GM21717 (cell line): ENCODE results near the gene STRBP.
"Not testable (repeated sequence)": the region's sequence is repeated elsewhere in the genome, so short reads cannot be mapped to it uniquely, and the experiment has no call there.

Experiments used
- ATAC-seq: cut with Tn5 transposase; IDR thresholded peaks from one replicate; pipeline ENCODE4 v1.9.1; 2021; ENCODE audit warnings: mild to moderate bottlenecking, moderate library complexity; ENCODE audit not compliant: unreplicated experiment

The STRBP gene

DNA sequence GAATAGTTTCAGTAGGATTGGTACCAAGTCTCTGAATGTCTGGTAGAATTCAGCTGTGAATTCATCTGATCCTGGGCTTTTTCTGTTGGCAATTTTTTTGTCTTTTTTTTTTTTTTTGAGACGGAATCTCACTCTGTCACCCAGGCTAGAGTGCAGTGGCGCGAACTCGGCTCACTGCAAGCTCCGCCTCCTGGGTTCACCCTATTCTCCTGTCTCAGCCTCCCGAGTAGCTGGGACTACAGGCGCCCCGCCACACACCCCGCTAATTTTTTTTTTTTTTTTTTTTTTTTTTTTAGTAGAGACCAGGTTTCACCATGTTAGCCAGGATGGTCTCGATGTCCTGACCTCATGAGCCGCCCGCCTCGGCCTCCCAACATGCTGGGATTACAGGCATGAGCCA, 67.9 kb downstream of the STRBP start:
- not testable (repeated sequence) for ATAC-seq

DNA sequence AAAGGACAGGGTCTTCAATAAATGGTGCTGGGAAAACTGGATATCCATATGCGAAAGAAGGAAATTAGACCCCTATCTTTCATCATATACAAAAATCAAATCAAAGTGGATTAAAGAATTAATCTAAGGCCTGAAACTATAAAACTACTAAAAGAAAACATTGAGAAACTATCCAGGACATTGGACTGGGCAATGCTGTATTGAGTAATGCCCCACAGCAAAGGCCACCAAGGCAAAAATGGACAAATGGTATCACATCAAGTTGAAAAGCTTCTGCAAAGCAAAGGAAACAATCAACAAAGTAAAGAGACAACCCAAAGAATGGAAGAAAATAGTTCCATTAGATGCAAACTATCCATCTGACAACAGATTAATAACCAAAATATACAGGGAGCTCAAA, 72.3 kb downstream of the STRBP start:
- ATAC-seq, result no peak

DNA sequence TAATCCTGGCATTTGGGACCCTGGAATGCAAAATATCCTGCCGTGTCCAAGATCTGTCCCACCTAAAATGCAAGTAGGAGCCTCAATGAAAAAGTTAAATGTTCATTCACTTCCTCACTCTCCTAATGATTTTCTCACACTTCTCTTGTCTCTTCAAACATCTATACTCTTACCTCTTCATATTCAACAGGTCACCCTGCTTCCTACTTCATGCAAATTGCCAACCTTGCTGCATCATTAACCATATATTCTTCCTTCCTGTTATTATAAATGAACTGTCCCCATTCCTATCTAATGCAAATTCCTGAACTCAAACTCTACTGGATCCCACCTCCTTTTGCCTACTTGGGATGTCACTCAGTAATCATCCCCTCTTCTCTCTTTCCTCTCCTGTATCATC, 74.4 kb downstream of the STRBP start:
- no peak for ATAC-seq

DNA sequence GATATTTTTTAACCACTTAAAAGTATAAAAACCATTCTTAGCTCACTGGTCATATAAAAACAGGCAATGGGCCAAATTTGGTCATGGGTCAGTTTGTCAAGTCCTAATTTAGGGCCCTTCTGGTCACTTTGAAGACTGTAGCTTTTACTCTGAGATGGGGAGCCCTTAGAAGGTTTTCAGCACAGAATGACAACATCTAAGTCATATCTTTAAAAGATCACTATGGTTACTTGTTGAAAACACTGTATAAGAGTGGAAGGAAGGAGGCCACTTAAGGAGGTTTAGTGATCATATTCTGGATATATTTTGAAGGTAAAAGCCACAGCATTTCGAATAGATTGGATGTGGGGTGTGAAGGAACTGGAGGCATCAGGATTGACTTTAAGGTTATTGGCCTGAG, 76.7 kb downstream of the STRBP start:
- ATAC-seq, result no peak

DNA sequence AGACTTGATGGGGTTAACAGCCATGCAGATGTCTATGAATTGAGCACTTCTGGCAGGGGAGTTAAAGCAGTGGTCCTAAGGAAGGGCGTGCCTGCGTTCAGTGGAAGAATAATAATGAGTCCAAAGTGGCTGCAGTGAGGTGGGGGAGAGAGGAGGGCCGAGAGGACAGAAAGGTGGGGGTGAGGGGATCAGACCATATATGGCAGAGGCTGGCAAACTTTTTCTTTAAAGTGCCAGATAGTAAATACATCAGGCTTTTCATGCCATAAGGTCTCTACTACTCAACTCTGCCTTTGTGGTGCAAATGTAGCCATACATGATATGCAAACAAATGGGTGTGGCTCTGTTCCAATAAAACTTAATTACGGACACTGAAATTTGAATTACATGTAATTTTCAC, 77.1 kb downstream of the STRBP start:
- no peak for ATAC-seq

DNA sequence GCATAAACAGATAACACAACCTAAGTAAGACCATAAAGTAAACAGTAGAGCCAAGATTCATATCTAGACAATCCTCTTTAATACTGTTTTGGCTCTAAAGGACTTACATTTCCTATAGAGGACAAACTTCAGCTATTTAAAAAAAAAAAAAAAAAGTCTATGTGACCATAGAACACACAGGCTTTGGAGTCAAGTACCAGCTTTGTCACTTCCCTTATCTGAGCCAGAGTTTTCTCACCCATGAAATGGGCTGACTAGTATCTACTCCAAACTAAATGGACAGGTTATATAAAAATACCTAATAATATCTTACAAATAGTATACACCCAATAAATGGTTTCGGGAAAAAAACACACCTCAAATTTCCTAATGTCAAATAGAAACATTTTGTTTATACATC, 81.3 kb downstream of the STRBP start:
- no peak for ATAC-seq

DNA sequence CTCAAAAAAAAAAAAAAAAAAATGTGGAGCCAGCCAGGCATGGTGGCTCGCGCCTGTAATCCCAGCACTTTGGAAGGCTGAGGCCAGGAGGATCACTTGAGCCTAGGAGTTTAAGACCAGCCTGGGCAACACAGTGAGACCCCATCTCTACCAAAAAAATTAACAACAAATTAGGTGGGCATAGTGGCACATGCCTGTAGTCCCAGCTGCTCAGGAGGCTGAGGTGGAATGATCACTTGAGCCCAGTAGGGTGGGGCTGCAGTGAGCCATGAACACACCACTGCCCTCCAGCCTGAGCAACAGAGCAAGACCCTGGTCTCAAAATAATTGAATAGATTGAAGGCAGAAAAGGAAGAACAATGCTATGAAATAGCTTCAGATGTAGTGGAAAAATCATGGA, 82.4 kb downstream of the STRBP start:
- not testable (repeated sequence) for ATAC-seq

DNA sequence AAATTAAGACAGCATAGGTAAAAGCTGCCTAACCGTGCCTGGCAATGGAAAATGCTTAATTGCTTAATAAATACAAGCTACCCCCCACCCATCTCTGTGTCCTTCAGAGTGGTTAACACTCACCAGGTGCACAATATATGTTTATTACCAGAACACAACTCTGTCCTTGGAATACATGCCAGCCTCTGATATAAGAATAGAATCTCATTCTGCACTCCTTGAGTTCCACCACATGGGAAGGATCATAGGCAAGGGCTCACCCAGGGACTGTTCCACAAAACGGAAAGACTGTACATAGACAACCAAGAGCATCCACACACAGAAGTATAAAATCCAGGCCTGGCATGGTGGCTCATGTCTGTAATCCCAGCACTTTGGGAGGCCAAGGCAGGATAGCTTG, 91.4 kb downstream of the STRBP start:
- ATAC-seq, result no peak

DNA sequence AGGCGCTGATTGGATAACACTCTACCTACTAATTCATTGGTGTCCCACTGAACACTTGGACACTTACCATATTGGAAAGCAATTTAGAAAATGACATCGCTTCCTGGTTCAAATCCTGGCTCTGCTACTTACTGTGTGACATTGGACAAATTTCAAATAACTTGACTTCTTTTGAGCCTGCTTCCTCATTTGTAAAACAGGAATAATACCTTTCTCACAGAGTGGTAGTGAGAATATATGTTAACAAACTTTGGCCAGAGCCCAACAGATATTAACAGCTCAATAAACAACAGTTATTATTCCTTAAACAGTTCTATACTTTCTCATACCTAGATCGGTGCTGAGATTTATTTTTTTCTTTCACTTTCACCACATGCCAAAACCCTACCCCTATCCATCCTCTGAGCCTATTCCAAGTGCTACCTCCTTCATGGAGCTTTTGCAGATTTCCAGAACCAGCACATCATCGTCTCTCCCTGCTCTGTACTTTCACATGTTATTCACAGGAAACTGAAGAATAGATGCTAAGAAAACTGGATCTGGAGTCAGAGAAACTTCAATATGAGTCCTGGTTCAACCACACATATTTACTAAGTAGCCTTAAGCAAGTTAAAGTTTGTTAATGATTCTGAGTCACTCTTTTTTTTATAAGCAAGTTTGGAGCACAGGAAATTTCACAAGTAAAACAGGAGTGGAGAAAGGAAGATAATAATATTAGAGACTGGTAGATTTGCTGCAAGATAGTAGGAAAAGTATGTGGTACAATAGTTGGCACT, 92.3 kb downstream of the STRBP start:
- ATAC-seq, result no peak

DNA sequence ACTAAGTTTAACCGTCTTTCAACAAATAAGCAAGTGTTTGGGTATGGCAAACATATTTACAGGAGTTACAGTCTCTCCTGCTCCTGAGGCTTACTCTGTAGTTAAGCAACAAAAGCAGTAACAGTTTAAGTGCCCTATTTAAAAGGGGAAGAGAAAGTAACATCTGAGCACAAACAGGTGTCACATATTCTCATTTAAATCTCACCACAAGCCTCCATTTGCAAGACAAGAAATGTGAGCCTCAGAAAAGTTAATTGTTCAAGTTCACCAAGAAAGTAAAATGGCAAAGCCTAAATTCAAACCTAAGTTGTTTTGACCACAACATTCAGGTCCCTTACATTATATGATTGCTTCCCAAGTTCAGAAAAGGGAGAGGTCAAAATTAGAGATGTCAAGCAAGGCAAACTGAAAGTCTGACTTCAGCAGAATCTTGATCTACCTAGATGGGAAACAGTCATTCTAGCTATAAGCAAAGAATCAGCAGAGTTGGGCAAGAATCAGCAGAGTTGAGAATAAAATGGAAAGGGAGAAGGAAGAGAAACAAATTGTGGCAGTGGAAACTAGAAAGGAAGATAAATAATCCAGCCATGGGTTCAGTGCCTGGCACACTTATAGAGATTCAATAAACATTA, 93.4 kb downstream of the STRBP start:
- ATAC-seq, result peak; percentile 88

DNA sequence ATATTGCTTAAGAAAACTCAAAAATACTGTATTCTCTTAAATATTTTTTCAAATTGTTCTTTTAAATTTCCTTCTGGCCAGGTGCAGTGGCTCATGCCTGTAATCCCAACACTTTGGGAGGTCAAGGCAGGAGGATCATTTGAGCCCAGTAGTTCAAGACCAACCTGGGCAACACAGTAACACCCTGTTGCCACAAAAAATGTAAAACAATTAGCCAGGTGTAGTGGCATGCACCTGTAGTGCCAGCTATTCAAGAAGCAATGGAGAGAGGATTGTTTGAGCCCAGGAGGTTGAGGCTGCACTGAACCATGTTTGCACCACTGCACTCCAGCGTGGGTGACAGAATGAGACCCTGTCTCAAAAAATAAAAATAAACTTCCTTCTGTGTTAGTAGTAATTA, 94.3 kb downstream of the STRBP start:
- no peak for ATAC-seq

DNA sequence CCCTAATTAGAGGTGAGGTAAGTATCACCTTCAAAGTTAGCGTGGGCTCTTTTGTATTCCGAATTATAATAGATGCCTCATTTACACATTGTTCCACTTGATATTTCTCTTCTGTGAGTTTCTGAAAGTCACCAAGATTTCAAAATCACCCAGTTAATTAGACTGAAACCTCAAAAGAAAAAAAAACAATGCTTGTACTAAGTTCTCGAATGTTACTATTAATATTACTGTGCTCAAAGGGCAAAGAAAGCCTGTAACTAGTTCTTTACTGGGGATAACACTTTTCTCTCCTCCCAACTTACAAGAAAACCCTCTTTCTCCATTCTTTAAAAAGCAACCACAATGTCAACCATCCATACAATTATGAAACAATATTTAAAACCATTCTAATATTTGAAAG, 98.5 kb downstream of the STRBP start:
- no peak for ATAC-seq

DNA sequence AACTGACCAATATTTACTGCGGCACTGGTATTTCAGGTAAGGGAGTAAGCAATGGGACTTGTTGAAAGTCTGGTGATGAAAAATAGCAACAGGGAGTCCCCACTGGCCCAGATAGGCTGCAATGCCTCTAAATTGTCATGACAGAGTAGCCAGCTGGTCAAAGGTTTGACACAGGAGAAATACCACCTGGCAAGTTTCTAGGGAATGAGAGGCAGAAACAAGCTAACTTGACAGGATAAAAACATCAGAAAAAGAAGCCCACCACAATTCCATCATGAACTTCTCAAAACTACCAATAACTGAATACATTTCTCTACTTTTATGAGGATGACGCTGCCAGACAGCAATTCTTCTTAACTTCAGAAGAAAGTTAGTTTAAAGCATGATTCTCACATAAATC, 99.8 kb downstream of the STRBP start:
- no peak for ATAC-seq

DNA sequence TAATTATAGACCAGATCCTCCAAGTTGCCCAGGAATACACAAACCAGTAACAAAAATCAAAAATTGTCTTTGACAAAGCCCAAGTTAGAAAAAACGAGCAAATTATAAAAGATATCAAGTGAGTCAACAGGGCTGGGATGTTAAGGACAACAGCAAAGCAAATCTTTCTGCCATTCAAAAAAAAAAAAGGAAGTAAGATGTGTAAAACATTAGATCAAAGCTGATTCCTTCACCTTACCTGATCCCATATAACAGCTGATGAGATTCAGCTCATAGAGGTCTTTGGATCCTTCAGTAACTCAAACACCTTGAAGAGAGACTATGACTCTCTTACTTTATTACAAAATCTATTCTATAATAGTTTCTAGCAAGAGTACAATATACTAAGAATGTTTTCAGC, 100.9 kb downstream of the STRBP start:
- no peak for ATAC-seq

DNA sequence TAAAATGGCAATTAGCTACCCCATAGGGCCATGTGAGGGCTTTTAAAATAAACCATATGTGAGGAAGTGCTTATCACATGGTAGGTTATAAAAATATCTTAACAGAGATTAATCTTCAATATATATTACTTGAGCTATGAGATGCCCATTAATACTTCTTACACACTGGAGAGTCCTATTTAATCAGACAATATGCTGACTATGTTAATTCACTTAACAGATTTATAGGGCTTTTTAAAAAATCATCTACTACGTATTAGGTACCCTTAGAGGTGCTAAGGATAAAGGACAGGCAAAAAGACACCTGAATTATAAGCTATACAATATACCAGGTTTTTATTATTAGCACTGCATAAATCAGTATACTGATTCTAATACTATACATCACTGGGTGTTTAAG, 102.6 kb downstream of the STRBP start:
- ATAC-seq, result no peak

DNA sequence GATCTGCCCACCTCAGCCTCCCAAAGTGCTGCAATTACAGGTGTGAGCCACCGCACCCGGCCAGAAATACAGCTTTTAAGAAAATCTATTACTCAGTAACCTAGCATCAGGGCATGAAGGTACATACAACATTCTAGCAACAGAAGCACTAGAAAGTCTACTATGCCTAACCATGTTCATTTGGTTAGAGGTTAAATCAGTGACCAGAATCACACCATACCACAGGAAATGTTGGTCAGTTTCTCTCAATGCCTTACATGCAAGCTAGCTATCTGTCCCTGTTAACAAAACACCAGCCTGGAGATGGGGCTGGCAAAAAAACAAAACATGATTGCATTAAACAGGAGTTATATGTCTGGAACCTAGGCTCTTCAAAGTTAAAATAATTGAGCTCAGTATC, 104.1 kb downstream of the STRBP start:
- ATAC-seq, result no peak

DNA sequence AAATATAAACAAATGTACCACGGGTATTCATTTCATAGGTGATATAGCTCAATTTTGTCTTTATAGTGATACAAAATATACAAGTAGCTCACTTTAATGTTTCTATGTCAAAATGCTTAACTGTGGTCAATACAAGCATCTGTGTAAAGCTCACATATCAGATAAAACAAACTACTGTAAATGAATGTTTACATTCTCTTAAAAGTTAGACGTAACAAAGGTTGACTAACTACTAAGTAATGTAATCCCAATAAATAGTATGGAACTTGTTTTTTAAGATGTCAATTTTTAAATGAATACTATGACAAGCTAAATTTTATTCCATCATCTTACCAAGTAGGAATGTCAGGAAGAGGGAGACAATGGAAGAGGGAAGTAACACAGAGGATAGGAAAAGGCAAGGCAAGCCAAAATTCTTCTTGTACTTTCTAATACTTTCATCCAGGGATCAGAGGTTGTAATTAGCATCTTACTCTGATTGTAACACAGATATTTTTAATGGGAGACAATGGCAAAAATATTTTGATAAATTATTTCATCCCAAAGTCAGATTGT, 105.5 kb downstream of the STRBP start:
- ATAC-seq, result no peak

DNA sequence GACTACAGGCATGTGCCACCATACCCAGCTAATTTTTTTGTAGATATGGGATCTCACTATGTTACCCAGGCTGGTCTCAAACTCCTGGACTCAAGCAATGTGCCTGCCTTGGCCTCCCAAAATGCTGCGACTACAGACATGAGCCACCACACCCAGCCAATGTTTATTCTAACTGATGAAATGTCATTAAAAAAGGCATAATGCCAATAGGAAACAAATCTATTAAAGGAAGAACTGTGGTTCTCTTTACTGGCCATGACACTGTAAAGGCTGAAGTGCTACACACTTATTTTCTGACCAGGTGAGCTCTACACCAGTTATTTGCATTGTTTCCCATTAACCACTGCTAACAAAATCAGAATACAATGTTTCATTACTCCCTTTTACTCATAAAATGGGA, 106.0 kb downstream of the STRBP start:
- no peak for ATAC-seq

DNA sequence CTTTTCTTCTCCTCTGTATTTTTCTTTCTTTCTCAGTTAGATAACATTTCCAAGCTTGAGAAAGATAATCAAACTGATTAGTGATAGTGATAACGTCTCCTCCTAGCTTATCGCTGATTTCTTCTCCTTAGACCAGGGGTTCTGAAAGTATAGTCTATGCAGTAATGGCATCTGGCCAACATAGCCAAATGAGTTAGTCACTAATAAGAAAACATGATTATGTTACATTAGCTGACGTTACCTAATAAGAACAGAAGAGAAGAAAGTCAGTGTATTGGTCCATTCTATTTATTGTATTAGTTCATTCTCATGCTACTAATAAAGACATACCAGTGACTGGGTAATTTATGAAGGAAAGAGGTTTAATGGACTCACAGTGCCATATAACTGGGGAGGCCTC, 111.2 kb downstream of the STRBP start:
- ATAC-seq, result no peak

DNA sequence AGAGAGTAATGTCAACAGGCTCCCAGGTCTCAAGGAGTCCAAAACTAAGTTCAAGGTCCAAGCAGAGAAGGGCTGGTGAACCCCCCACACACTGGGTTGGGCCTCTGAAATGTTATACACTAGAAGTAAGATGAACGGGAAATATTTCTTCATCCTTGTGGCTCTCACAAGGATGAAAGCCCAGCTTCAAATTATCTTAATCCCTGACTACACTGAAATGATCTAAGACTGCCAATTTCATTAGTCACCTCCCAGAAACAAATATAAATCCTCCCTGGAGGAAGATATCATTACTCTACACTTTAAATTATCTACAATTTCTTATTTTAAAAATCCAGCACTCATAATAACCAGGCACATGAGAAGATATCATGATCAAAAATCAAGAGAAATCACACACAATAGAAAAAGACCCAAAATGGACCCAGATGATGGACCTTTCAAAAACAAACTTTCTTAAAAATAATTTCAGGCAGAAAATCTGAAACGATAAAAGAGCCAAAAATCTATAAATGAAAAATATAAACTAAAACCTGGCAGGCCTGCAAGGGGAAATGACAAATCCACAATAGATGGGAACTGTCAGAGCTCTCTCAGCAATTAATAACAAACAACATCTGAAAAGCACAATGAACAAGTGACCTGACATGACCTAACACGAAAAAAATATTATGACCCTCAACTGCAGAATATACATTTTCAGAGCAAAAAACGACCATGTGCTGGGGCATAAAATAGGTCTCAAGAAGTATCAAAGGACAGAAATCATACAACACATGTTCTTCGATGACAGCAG, 117.5 kb downstream of the STRBP start:
- ATAC-seq, result no peak

DNA sequence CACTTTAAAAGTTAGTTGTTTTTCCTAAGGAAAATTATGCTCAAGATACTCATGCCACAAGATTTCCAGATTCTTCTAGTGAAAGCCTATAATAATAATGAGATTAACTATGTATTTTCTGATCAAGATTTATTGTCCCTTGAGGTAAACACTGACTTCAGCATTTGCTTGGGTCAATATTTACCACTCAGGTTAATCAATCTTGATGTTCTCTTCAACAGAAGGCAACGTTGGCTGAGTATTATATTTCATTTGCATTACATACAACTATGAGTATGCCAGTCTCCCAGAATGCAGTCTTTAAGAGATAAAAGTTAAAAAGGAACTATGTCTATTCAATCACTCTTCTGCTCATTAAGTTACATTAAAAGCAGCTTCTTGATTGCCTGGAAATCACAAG, 119.3 kb downstream of the STRBP start:
- ATAC-seq, result no peak

DNA sequence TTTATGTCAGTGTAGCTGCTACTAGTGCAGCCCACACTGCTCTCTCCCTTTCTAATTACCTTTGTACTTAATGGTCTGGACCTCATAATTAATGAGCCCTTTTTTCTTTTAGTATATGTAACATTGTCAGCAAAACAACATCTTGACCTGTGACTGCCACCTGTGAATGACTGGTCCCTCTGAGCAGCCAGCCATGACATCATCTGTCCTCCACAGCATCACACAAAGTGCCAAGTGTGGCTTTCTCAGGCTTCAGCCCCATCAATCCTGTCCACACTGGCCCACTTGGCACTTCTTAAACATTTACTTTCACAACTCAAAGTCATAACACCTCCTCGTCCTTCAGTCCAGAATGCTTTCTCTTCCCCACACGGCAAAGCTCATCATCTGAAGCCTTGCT, 130.2 kb downstream of the STRBP start:
- no peak for ATAC-seq
